ENCODE data around the gene WEE2. TPM values are rescaled to one million over a fixed set of nuclear protein-coding genes. Genes with fewer than 3 reads are reported as not detected.

The WEE2 gene
- total and polyA plus RNA-seq, 12 donors: 0.12 TPM; not detected in 11

DNA sequence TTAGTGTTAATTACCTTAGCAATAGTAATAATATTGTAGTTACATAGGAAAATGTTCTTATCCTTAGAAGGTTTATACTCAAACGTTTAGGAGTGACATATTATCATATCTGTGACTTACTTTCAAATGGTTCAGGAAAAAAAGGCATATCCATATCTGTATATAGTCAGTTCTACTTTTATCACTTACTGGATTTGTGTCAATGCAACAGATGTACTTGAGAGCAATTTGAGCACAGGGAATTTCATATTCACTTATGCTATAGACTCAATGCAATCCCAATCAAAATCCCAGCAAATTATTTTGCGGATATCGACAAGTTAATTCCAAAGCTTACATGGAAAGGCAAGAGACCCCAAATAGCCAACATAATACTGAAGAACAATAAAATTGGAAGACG lies 16.2 kb upstream of the WEE2 start:
- Histone ChIP-seq H3K27ac (no peak overlapping the region), H3K9me3 (no peaks in the 10 kb centered on the region), H3K27me3 (no peaks in the 10 kb centered on the region), H3K4me1 (peaks cover 0 to 38% (median 21%) of the 10 kb centered on the region in 9 donors), H3K36me3 (peaks cover 0 to 5% (median 0%) of the 10 kb centered on the region in 9 donors), H3K4me3 (no peak overlapping the region)
- DNase-seq (no peak), ATAC-seq (no peak)
- intact Hi-C loops (cut with DNase I): no loop called here
- 82 to 85% methylated on average over 4 of the region's 4 CpGs for WGBS, 2 donors
- TF ChIP-seq, protein P1, sequence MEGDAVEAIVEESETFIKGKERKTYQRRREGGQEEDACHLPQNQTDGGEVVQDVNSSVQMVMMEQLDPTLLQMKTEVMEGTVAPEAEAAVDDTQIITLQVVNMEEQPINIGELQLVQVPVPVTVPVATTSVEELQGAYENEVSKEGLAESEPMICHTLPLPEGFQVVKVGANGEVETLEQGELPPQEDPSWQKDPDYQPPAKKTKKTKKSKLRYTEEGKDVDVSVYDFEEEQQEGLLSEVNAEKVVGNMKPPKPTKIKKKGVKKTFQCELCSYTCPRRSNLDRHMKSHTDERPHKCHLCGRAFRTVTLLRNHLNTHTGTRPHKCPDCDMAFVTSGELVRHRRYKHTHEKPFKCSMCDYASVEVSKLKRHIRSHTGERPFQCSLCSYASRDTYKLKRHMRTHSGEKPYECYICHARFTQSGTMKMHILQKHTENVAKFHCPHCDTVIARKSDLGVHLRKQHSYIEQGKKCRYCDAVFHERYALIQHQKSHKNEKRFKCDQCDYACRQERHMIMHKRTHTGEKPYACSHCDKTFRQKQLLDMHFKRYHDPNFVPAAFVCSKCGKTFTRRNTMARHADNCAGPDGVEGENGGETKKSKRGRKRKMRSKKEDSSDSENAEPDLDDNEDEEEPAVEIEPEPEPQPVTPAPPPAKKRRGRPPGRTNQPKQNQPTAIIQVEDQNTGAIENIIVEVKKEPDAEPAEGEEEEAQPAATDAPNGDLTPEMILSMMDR (IDR thresholded peaks at IDR 0.05): no peak

DNA sequence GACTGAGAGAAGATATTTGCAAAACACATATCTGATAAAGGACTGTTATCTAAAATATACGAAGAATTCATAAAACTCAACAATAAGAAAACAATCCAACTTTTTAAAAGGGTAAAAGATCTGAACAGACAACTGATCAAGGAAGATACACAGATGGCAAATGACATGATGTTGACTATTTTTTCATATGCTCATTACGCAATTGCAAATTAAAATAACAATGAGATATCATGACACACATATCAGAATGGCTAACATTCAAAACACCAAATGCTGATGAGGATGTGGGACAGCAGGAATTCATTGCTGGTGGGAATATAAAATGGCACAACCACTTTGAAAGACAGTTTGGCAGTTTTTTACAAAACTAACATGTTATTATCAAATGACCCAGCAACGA lies 15.1 kb upstream of the WEE2 start:
- 89 to 92% methylated on average over 3 of the region's 3 CpGs for WGBS, 2 donors
- Histone ChIP-seq H3K27ac (no peak overlapping the region), H3K4me1 (peaks cover 0 to 39% (median 25%) of the 10 kb centered on the region in 9 donors), H3K9me3 (no peaks in the 10 kb centered on the region), H3K36me3 (peaks cover 0 to 5% (median 0%) of the 10 kb centered on the region in 9 donors), H3K27me3 (no peaks in the 10 kb centered on the region), H3K4me3 (no peak overlapping the region)
- DNase-seq: no peak
- no peak for ATAC-seq
- TF ChIP-seq, protein P1 (IDR thresholded peaks at IDR 0.05): no peak
- intact Hi-C loops (cut with DNase I): no loop called here

DNA sequence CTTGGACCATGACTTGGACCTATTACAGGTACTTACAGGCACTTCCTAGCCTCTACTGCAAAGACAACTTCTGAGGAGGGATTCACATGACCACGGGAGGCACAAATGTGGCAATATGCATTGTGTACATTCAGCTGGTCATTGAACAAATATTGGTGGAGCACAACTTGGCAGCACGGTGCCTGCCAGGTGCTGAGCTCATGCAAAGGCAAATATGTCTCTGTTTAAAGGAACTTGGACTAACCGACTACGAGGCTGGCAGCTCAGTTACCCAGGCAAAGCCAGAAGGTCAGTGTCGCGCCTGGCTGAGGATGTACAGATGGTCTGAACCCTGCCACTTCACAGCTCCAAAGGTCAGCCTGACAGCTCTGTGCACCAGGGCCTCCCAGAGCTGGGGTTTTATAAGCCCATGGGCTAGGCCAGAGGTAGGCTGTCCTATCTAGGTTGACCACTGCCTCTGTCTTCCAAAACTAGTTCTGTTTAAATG lies 12.3 kb upstream of the WEE2 start:
- intact Hi-C loops (cut with DNase I): no loop called here
- Histone ChIP-seq H3K9me3 (no peaks in the 10 kb centered on the region), H3K27ac (peak overlapping the region in 1 of 10 donors; percentile 33), H3K4me3 (no peak overlapping the region), H3K36me3 (no peaks in the 10 kb centered on the region), H3K27me3 (no peaks in the 10 kb centered on the region), H3K4me1 (peaks cover 0 to 56% (median 35%) of the 10 kb centered on the region in 9 donors)
- 79 to 90% methylated on average over 6 of the region's 6 CpGs for WGBS, 2 donors
- DNase-seq (no peak), ATAC-seq (peak in 1 of 8 donors; percentile 41)
- TF ChIP-seq, protein P1 (IDR thresholded peaks at IDR 0.05): no peak

DNA sequence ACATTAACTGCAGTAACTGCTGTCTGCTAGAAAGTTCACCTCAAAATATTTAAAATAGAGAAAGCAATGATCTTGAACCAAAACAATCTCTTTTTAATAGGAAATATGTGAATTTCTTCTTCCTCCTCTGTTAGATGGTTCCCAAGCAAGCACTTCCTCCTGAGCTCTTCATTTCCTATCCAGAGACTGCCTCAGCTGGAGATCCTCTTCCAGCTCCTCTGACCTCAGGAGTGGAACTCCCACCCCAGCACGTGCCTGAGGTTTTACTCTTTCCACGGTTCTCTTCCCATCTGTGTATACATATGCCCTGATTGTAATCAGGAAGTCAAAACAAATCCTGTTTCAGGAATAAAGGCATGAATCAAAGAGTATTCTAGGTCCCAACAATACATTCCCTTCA lies 11.8 kb upstream of the WEE2 start:
- ATAC-seq: peak in 1 of 8 donors; percentile 29
- Histone ChIP-seq H3K27me3 (no peaks in the 10 kb centered on the region), H3K4me1 (peaks cover 0 to 58% (median 38%) of the 10 kb centered on the region in 9 donors), H3K36me3 (no peaks in the 10 kb centered on the region), H3K4me3 (no peak overlapping the region), H3K9me3 (no peaks in the 10 kb centered on the region), H3K27ac (peak overlapping the region in 1 of 10 donors; percentile 33)
- DNase-seq: no peak
- TF ChIP-seq, protein P1 (IDR thresholded peaks at IDR 0.05): no peak
- intact Hi-C loops (cut with DNase I): no loop called here
- WGBS, 2 donors: 31 to 38% methylated on average over 2 of the region's 2 CpGs

Measured in heart right ventricle (tissue), 16 donors.